WTC11 (cell line): ENCODE results near the gene SUPT20H.

ENCODE experiments used
- CTCF ChIP-seq: fragments of 200-600 bp; IDR thresholded peaks from 2 replicates; pipeline ENCODE4 v1.8.0; 2022; ENCODE audit warnings: antibody characterized with exemption
- E2F5 ChIP-seq: sonication (generic); formaldehyde crosslinking; IDR thresholded peaks from 2 replicates; pipeline ENCODE4 v1.8.1; 2022; ENCODE audit warnings: mild to moderate bottlenecking, moderate library complexity, missing genetic modification reagents
- HMGXB4 ChIP-seq: sonication (generic); formaldehyde crosslinking; IDR thresholded peaks from 2 replicates; pipeline ENCODE4 v1.8.1; 2023; ENCODE audit warnings: mild to moderate bottlenecking, moderate library complexity, missing genetic modification reagents
- ZNF232 ChIP-seq: sonication (generic); formaldehyde crosslinking; IDR thresholded peaks from 2 replicates; pipeline ENCODE4 v1.8.0; 2022; ENCODE audit warnings: mild to moderate bottlenecking, missing genetic modification reagents
- ZNF263 ChIP-seq: sonication (generic); formaldehyde crosslinking; IDR thresholded peaks from 2 replicates; pipeline ENCODE4 v1.8.1; 2022; ENCODE audit warnings: low read depth, mild to moderate bottlenecking, moderate library complexity, missing genetic modification reagents

- TF ChIP-seq ZNF263 (CRISPR knock-in tag) = no peak
- no peak for TF ChIP-seq HMGXB4 (CRISPR knock-in tag)
- TF ChIP-seq ZNF232 = no peak
- no peak for TF ChIP-seq E2F5 (CRISPR knock-in tag)
- TF ChIP-seq CTCF = no peak
Observed at GRCh38 chr13:37029617-37030016, 29.9 kb downstream of the SUPT20H start.
